Body of pancreas (tissue), 4 donors: ENCODE measurements around the gene DVL2. TPM values are rescaled to one million over a fixed set of nuclear protein-coding genes. Genes with fewer than 3 reads are reported as not detected.

ENCODE experiments used
- ATAC-seq: fragments of 150-250 bp; one replicate; pipeline ENCODE4 v1.9.1; 2016
- DNase-seq, 4 donors: peaks; one replicate each; pipeline ENCODE4 v3.0.0-alpha.2; 2019
- H3K27ac ChIP-seq, 4 donors: fragments of 200-600 bp; sonication (generic); 1 replicate in 3 of 4; 2 replicates in 1 of 4; pipeline versions ENCODE4 v1.5.1 to v1.6.1; 2016 to 2019; ENCODE audit warnings: mild to moderate bottlenecking in 1 of 4, mixed read lengths in 1 of 4, moderate library complexity in 1 of 4
- H3K27me3 ChIP-seq, 2 donors: fragments of 200-600 bp; sonication (generic); one replicate each; pipeline ENCODE4 v1.6.0; 2016; ENCODE audit warnings: mild to moderate bottlenecking in 1 of 2
- H3K36me3 ChIP-seq, 2 donors: fragments of 200-600 bp; sonication (generic); replicated peaks in 1 of 2; 2 replicates each; pipeline ENCODE4 v1.5.1; 2016; ENCODE audit warnings: low read depth in 2 of 2; ENCODE audit not compliant: insufficient read depth in 1 of 2
- H3K4me1 ChIP-seq: fragments of 200-600 bp; sonication (generic); one replicate; pipeline ENCODE4 v1.6.0; 2016
- H3K4me3 ChIP-seq, 2 donors: fragments of 200-600 bp; sonication (generic); 1 replicate in 1 of 2; 2 replicates in 1 of 2; pipeline ENCODE4 v1.5.1; 2016 to 2019
- H3K9me3 ChIP-seq, 3 donors: fragments of 200-600 bp; sonication (generic); 1 replicate in 2 of 3; 2 replicates in 1 of 3; pipeline ENCODE4 v1.5.1; 2016
- CTCF ChIP-seq, 7 experiments: fragments of 450-650 bp in 4 of 7; fragments of 200-600 bp in 3 of 7; sonication (generic) in 3 of 7; IDR thresholded peaks; one replicate each; pipeline ENCODE4 v1.5.1; 2016 to 2019; ENCODE audit warnings: antibody characterized with exemption in 7 of 7
- POLR2A ChIP-seq, 3 donors: fragments of 450-650 bp; IDR thresholded peaks; one replicate each; pipeline ENCODE4 v1.6.1; 2016; ENCODE audit warnings: antibody characterized with exemption in 3 of 3, mild to moderate bottlenecking in 2 of 3
- WGBS, 2 donors: methylation state at CpG; one replicate each; pipeline ENCODE4 v1.1.5; 2017; 5-methylcytosine and 5-hydroxymethylcytosine counted together
- intact Hi-C: fragments of 100-400 bp; cut with DNase I; formaldehyde crosslinking; loops from one replicate; pipeline ENCODE4 v1.15.1; 2023
- total RNA-seq, 2 donors: library from RNA; depleted of rRNA; stranded (reverse); fragments of >200 nt; gene quantifications; one replicate each; pipeline ENCODE4 v1.1.0, GENCODE V29; 2016

DVL2 gene
- total RNA-seq, 2 donors from 2014 or later: 19.5 to 41.5 TPM

GRCh38 chr17:7235693-7236665 lies 1.7 kb upstream of the DVL2 start:
- no peaks in the 10 kb centered on the region for H3K27me3 ChIP-seq
- 78 to 80% methylated on average over 18 to 22 of the region's 22 CpGs for WGBS, 2 donors
- intact Hi-C loops: no loop called here
- DNase-seq (peak in 1 of 4 donors; percentile 56), ATAC-seq (no peak)
- H3K27ac ChIP-seq: peak overlapping the region in 3 of 4 donors; percentile 57 to 85 (median 83)
- H3K4me1 ChIP-seq: peaks cover 68% of the 10 kb centered on the region
- no peak overlapping the region for H3K4me3 ChIP-seq
- no peaks in the 10 kb centered on the region for H3K9me3 ChIP-seq
- H3K36me3 ChIP-seq: peaks cover 0 to 2% of the 10 kb centered on the region in 2 donors
- no peak for TF ChIP-seq CTCF (IDR thresholded peaks at IDR 0.05)
- no peak for TF ChIP-seq POLR2A (IDR thresholded peaks at IDR 0.05)

- H3K27ac ChIP-seq: peak overlapping the region; percentile 57 to 85 (median 72)
- TF ChIP-seq CTCF (IDR thresholded peaks at IDR 0.05) (no peak), POLR2A (IDR thresholded peaks at IDR 0.05) (no peak)
- ATAC-seq: peak; percentile 2
- intact Hi-C loops: no loop called here
- WGBS, 2 donors: 1 to 2% methylated on average over 7 to 9 of the region's 9 CpGs
- peak overlapping the region; percentile 39 to 81 for H3K4me3 ChIP-seq
- no peaks in the 10 kb centered on the region for H3K27me3 ChIP-seq
- H3K4me1 ChIP-seq: peaks cover 54% of the 10 kb centered on the region
- H3K9me3 ChIP-seq: no peaks in the 10 kb centered on the region
- no peak for DNase-seq
- H3K36me3 ChIP-seq: peaks cover 0 to 7% of the 10 kb centered on the region in 2 donors
Measured at GRCh38 chr17:7233701-7234082, 625 bp downstream of the DVL2 start.

GRCh38 chr17:7232114-7232513 lies 2.2 kb downstream of the DVL2 start:
- no peaks in the 10 kb centered on the region for H3K27me3 ChIP-seq
- ATAC-seq (no peak), DNase-seq (no peak)
- TF ChIP-seq CTCF (IDR thresholded peaks at IDR 0.05) (no peak), POLR2A (IDR thresholded peaks at IDR 0.05) (no peak)
- no peak overlapping the region for H3K4me3 ChIP-seq
- H3K36me3 ChIP-seq: peaks cover 0 to 10% of the 10 kb centered on the region in 2 donors
- no peaks in the 10 kb centered on the region for H3K9me3 ChIP-seq
- WGBS, 2 donors: 77 to 85% methylated on average over 5 of the region's 5 CpGs
- H3K27ac ChIP-seq: no peak overlapping the region
- H3K4me1 ChIP-seq: peaks cover 48% of the 10 kb centered on the region
- intact Hi-C loops: no loop called here

- Histone ChIP-seq H3K9me3 (no peaks in the 10 kb centered on the region), H3K27ac (no peak overlapping the region), H3K4me3 (no peak overlapping the region), H3K27me3 (no peaks in the 10 kb centered on the region), H3K36me3 (peaks cover 0 to 10% of the 10 kb centered on the region in 2 donors), H3K4me1 (peaks cover 25% of the 10 kb centered on the region)
- 92 to 95% methylated on average over 16 to 19 of the region's 19 CpGs for WGBS, 2 donors
- ATAC-seq (no peak), DNase-seq (no peak)
- TF ChIP-seq CTCF (IDR thresholded peaks at IDR 0.05) (no peak), POLR2A (IDR thresholded peaks at IDR 0.05) (no peak)
- intact Hi-C loops: no loop called here
Measured at GRCh38 chr17:7229504-7229903, 4.8 kb downstream of the DVL2 start.
